Lower leg skin (tissue), 4 donors: Measurements from ENCODE around the gene LRRC32. TPM values are rescaled to one million over a fixed set of nuclear protein-coding genes. Genes with fewer than 3 reads are reported as not detected.

Source experiments
- DNase-seq, 2 donors: peaks; one replicate each; pipeline ENCODE4 v3.0.0-alpha.2; 2019; ENCODE audit warnings: low spot score in 2 of 2
- H3K4me3 ChIP-seq: fragments of 200-600 bp; sonication (generic); 2 replicates; pipeline ENCODE4 v1.5.1; 2017; ENCODE audit warnings: mild to moderate bottlenecking, low read depth; ENCODE audit not compliant: poor library complexity, severe bottlenecking
- POLR2A ChIP-seq, 2 donors: fragments of 450-650 bp; IDR thresholded peaks; one replicate each; pipeline ENCODE4 v1.6.1; 2016 to 2017; ENCODE audit warnings: antibody characterized with exemption in 2 of 2, mild to moderate bottlenecking in 1 of 2, moderate library complexity in 1 of 2
- WGBS, 2 donors: methylation state at CpG; one replicate each; pipeline ENCODE4 v1.1.5; 2018; 5-methylcytosine and 5-hydroxymethylcytosine counted together
- intact Hi-C: fragments of 100-400 bp; cut with DNase I; formaldehyde crosslinking; loops from one replicate; pipeline ENCODE4 v1.15.0; 2023; ENCODE audit warnings: low total_unique reads
- total RNA-seq, 4 donors: library from RNA; depleted of rRNA; stranded (reverse); fragments of >200 nt; gene quantifications; one replicate each; pipeline ENCODE4 v1.1.0, GENCODE V29; 2016
- TF ChIP-seq, protein P1 (sequence below), 3 donors: fragments of 450-650 bp; IDR thresholded peaks; one replicate each; pipeline ENCODE4 v1.5.1; 2016; ENCODE audit warnings: antibody characterized with exemption in 3 of 3, mild to moderate bottlenecking in 3 of 3, moderate library complexity in 2 of 3

LRRC32 gene
- total RNA-seq, 4 donors from 2014 or later: 9.0 to 42.5 (median 18.7) TPM

DNA sequence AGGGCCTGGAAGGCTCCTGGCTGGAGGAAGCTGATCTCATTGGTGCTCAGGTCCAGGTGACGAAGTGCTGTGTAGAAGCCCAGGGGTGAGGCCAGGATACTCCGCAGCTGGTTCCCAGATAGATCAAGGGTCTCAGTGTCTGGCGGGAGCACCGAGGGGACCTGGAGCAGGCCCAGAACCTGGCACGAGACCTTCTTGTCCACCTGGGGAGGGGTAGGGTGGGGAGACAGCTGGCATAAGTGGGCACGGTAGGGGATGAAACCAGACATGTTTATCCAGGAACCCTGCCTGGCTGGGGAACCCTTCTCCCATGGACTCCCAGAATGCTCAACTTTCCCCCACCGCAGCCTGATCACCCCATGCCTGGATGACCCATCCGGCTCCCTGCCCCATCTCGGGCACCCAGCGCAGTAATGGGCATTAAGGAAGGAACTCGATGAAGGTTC, 9.2 kb downstream of the LRRC32 start:
- DNase-seq: peak in 1 of 2 donors; percentile 77
- WGBS, 2 donors: 94 to 95% methylated on average over 6 to 11 of the region's 11 CpGs
- H3K4me3 ChIP-seq: no peak overlapping the region
- intact Hi-C loops: no loop called here
- TF ChIP-seq POLR2A (IDR thresholded peaks at IDR 0.05): no peak
- TF ChIP-seq, protein P1, sequence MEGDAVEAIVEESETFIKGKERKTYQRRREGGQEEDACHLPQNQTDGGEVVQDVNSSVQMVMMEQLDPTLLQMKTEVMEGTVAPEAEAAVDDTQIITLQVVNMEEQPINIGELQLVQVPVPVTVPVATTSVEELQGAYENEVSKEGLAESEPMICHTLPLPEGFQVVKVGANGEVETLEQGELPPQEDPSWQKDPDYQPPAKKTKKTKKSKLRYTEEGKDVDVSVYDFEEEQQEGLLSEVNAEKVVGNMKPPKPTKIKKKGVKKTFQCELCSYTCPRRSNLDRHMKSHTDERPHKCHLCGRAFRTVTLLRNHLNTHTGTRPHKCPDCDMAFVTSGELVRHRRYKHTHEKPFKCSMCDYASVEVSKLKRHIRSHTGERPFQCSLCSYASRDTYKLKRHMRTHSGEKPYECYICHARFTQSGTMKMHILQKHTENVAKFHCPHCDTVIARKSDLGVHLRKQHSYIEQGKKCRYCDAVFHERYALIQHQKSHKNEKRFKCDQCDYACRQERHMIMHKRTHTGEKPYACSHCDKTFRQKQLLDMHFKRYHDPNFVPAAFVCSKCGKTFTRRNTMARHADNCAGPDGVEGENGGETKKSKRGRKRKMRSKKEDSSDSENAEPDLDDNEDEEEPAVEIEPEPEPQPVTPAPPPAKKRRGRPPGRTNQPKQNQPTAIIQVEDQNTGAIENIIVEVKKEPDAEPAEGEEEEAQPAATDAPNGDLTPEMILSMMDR (IDR thresholded peaks at IDR 0.05): no peak

DNA sequence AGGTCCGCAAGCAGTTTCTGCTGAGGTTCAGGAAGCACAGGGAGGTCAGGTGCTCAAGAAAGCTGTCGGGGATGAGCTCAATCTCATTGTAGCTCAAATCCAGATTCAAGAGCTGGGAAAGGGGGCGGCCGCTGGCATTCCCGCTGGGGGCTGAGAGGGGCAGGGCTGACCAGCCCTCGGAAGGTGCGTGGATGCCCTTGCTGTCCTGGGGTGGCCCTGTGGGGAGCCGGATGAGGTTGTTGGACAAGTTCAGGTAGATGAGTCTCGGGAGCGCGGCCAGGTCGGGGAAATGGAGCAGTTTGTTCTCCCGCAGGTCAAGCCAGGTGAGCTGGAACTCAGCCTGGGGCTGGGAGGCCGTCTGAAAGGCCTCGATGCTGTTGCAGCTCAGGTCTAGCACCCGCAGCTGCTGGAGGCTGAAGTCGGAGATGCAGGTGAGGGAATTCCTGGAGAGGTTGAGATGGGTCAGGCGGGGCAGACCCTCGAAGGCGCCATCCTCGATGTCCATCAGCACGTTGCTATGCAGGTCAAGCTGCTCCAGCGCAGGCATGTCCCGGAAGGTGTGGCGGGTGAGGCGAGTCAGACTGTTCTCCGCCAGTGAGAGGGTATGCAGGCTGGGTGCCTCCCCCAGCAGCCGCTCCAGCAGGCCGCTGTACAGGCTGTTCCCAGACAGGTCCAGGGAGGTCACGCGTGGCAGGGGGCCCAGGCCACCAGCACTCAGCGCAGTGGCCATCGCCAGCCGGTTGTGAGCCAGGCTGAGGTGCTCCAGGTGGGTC, 9.8 kb downstream of the LRRC32 start:
- peak in 1 of 2 donors; percentile 79 for DNase-seq
- intact Hi-C loops: no loop called here
- WGBS, 2 donors: 84 to 91% methylated on average over 28 to 34 of the region's 34 CpGs
- TF ChIP-seq POLR2A (IDR thresholded peaks at IDR 0.05): no peak
- TF ChIP-seq, protein P1 (IDR thresholded peaks at IDR 0.05): no peak
- H3K4me3 ChIP-seq: no peak overlapping the region

DNA sequence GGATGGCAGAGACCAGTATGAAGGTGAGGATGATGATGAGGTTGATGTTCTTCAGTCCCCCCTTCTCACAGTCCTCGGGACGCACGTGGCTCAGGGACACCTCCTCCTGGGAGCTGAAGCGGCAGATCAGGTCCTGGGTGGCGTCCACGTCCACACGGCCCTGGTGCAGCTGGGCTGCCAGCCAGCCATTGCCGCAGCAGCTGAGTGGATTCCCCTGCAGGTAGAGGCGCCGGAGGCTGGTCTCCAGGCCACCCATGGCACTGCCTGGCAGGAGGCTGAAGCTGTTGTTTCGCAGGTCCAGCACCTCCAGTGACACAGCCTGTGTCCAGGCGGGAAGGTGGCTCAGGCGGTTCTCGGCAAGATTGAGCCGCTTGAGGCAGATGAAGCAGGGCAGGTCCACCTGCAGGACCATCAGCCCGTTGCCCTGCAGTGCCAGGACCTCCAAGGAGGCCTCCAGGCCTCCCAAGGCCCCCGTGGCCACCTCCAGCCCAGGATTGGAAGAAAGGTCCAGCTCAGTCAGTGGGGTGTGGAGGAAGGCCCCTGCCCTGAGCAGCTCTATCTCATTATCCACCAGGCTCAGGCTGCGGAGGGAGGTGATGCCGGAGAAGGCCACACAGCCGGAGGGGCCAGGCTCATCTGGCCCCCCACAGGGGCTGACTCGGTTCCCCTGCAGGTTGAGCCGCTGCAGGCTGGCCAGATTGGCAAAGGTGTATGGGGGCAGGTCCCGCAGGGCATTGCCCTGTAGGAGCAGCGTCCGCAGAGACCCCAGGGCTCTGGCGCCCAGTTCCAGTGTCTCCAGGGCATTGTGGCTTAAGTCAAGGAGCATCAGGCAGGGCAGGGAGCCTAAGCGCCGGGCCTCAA, 10.6 kb downstream of the LRRC32 start:
- intact Hi-C loops: no loop called here
- peak in 1 of 2 donors; percentile 81 for DNase-seq
- 88 to 92% methylated on average over 25 to 27 of the region's 28 CpGs for WGBS, 2 donors
- no peak for TF ChIP-seq POLR2A (IDR thresholded peaks at IDR 0.05)
- TF ChIP-seq, protein P1 (IDR thresholded peaks at IDR 0.05): no peak
- H3K4me3 ChIP-seq: no peak overlapping the region

DNA sequence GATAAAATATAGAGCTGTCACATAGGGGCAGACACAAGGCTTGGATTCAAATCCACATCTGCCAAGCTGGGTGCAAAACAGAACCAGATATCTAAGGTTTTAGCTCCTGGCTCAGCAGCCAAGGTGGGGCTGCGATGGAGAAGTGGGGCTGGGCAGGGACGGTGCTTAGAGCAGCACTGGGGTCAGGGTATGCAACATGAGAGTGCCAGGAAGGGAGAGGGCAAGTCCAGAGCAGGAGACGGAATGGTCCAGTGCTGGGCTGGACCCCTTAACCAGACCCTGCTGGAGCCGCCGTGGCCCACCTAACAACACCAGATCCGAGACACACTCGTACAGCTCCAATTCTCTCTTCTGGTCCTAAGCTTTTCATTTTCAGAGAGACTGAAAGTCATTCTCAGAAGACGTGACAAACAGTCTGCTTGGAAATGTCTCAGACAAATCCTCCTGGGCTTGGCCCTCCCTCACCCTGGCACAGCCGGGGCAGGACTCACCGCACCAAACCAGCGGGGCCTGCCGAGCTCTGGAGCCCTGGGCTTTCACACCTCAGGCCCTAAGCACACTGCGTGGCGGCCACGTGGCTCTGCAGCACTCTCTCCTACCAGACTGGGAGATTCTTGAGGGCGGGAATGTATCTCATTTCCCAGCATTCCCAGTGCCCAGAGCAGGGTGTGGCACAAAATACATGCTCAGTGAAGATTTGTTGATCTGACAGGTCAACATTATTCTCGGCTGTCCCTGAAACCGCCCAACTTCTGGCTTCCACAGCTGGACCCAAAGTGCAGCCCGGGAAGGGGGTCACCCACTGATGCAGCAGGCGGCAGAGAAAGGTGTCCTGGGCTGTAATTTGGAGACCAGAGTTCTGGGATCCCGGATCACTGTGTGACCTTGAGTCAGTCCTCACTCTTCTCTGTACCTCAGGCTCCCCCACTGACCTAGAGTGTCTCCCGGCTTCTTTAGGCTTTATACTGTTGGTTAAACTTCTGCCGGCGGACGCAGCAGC, 11.6 kb downstream of the LRRC32 start:
- H3K4me3 ChIP-seq: no peak overlapping the region
- TF ChIP-seq, protein P1 (IDR thresholded peaks at IDR 0.05): no peak
- no peak for TF ChIP-seq POLR2A (IDR thresholded peaks at IDR 0.05)
- 82 to 85% methylated on average over 25 of the region's 25 CpGs for WGBS, 2 donors
- intact Hi-C loops: no loop called here
- DNase-seq: peak in 1 of 2 donors; percentile 77

DNA sequence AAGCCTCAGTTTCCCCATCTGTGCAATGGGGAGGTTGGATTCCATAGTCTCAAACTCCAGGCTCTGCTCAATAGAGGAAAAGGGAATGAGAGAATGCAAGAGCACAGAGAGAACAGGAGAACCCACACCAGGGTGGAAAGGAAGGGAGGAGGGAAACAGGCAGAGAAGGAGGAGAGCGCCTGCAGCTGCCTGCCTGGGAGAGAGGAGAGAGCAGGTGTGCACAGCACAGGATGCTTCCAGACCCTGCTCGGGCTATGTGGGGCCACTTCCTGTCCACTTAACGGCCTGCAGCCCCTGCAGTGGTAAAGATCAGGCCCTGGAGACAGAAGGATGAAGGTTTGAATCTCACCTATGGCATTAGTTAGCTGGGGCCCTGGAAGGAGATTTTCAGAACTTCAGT, 12.3 kb downstream of the LRRC32 start:
- WGBS, 2 donors: 83 to 84% methylated on average over 3 of the region's 3 CpGs
- no peak overlapping the region for H3K4me3 ChIP-seq
- peak in 1 of 2 donors; percentile 36 for DNase-seq
- TF ChIP-seq, protein P1 (IDR thresholded peaks at IDR 0.05): no peak
- TF ChIP-seq POLR2A (IDR thresholded peaks at IDR 0.05): no peak
- intact Hi-C loops: no loop called here
